ENCODE results near the gene HOXB2.

HOXB2 gene

DNA sequence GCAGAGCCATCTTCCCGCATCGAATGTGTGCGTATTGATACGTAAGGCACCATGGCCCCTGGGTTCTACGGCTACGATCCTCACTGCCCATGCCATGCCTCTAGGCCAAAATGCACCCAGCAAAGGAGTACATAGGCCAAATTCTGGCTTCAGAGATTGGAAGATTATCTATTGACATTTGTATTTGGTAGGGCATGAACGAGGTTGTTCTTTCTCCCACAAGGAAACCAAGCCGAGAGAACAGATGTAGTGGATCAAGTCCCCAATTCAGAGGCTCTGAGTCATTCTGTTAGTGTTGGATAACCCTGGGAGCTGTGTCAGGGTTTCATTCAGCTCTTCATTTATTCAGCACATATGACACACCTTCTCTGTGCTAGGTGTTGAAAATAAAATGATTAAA, 50.6 kb downstream of the HOXB2 start:
- no peak for DNase-seq (ENCODE audit: low read depth in 1 of 2, low spot score in 1 of 2)
